Vagina (tissue), 2 donors: ENCODE measurements around the gene PMF1.

ENCODE experiments used
- CTCF ChIP-seq, 3 experiments: fragments of 450-650 bp in 2 of 3; fragments of 200-600 bp in 1 of 3; sonication (generic) in 1 of 3; IDR thresholded peaks; one replicate each; pipeline ENCODE4 v1.5.1; 2017 to 2019; ENCODE audit warnings: antibody characterized with exemption in 3 of 3, mild to moderate bottlenecking in 2 of 3, moderate library complexity in 2 of 3
- POLR2A ChIP-seq, 2 donors: fragments of 450-650 bp; IDR thresholded peaks; one replicate each; pipeline ENCODE4 v1.6.1; 2017; ENCODE audit warnings: antibody characterized with exemption in 2 of 2, mild to moderate bottlenecking in 2 of 2, moderate library complexity in 2 of 2
- POLR2AphosphoS5 ChIP-seq, 2 donors: sonication (generic); formaldehyde crosslinking; IDR thresholded peaks; one replicate each; pipeline ENCODE4 v1.9.0; 2017; ENCODE audit warnings: antibody characterized with exemption in 2 of 2, mild to moderate bottlenecking in 2 of 2, low read depth in 1 of 2; ENCODE audit not compliant: insufficient read depth in 1 of 2

GRCh38 chr1:156263288-156263655 is 50.5 kb downstream of the PMF1 start:
- TF ChIP-seq POLR2A (IDR thresholded peaks at IDR 0.05) (no peak), CTCF (IDR thresholded peaks at IDR 0.05) (no peak), POLR2AphosphoS5 (IDR thresholded peaks at IDR 0.05; ENCODE audit: insufficient read depth in 1 of 2, low read depth in 1 of 2) (no peak)
